HepG2 (cell line): ENCODE data around the gene METTL15. TPM values are rescaled to one million over a fixed set of nuclear protein-coding genes. Genes with fewer than 3 reads are reported as not detected.

Experiments used
- ATF1 ChIP-seq: IDR thresholded peaks from 2 replicates; pipeline ENCODE4 v1.6.1; 2016; ENCODE audit warnings: mild to moderate bottlenecking, control low read depth
- CHD4 ChIP-seq: fragments of 200-600 bp; sonication (generic); IDR thresholded peaks from 2 replicates; pipeline ENCODE4 v1.7.0; 2017; ENCODE audit warnings: mild to moderate bottlenecking, low read length, borderline replicate concordance
- GTF3A ChIP-seq: sonication (generic); formaldehyde crosslinking; conservative IDR thresholded peaks from 2 replicates; pipeline ENCODE4 v1.4.0; 2020; ENCODE audit warnings: mild to moderate bottlenecking, missing genetic modification reagents
- SMAD9 ChIP-seq: sonication (generic); formaldehyde crosslinking; IDR thresholded peaks from 2 replicates; pipeline ENCODE4 v1.5.1; 2020; ENCODE audit warnings: mild to moderate bottlenecking, missing genetic modification reagents
- ZNF382 ChIP-seq: sonication (generic); formaldehyde crosslinking; IDR thresholded peaks from 2 replicates; pipeline ENCODE4 v1.5.0; 2020; ENCODE audit warnings: missing genetic modification reagents, mild to moderate bottlenecking, borderline replicate concordance
- polyA plus RNA-seq, 8 experiments: library from polyadenylated mRNA; depleted of rRNA in 3 of 8; stranded (reverse) in 7 of 8; unstranded in 1 of 8; fragments of >200 nt; fragmentation: Illumina TruSeq in 4 of 8; extraction: Trizol in 4 of 8; gene quantifications; 2 replicates each; pipeline versions ENCODE4 v1.2.1 to v1.2.3, GENCODE V29; 2011 to 2016; ENCODE audit warnings: low read depth in 4 of 8, missing spikeins in 1 of 8, mixed read lengths in 1 of 8; ENCODE audit not compliant: insufficient read depth in 1 of 8
- total RNA-seq, 5 experiments: library from RNA; depleted of rRNA; stranded (reverse); fragments of >200 nt; fragmentation: Illumina TruSeq; extraction: Trizol; gene quantifications; 2 replicates each; pipeline ENCODE4 v1.2.3, GENCODE V29; 2016; ENCODE audit warnings: low read depth in 1 of 5
- TF ChIP-seq, protein P1 (sequence below): sonication (generic); formaldehyde crosslinking; IDR thresholded peaks from 2 replicates; pipeline ENCODE4 v1.8.0; 2022; ENCODE audit warnings: mild to moderate bottlenecking, missing genetic modification reagents
- TF ChIP-seq, protein P2 (sequence below), 2 experiments: sonication (generic) in 1 of 2; formaldehyde crosslinking in 1 of 2; IDR thresholded peaks; 2 replicates each; pipeline versions ENCODE4 v1.6.1 to v1.9.0; 2014 to 2022; ENCODE audit warnings: antibody characterized with exemption in 1 of 2, borderline replicate concordance in 1 of 2, inconsistent platforms in 1 of 2, low read depth in 1 of 2, missing genetic modification reagents in 1 of 2

METTL15 gene
- total and polyA plus RNA-seq, 2 of the 13 experiments (the other 11 are each of a cell fraction or from before 2014, with no cell fraction given): 6.5 to 14.0 TPM

DNA sequence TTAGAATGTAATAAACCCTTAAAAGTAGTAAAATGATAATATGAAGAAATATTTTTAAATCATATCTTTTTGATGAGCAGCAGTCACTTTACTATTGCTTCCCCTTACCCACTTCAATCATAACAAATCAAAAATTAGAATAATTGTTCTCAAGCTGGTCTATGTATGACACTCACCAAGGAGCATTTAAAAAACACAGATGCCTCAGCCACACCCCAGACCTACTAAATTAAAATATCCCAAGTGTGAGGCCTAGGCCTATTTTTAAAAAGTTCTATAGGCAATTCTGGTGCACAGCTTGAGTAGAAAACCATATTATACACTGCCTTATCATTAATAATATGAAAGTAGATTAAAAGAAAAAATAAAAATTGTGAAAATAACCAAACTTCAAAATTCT is 15.4 kb upstream of the METTL15 start (continued):
- TF ChIP-seq, protein P1, sequence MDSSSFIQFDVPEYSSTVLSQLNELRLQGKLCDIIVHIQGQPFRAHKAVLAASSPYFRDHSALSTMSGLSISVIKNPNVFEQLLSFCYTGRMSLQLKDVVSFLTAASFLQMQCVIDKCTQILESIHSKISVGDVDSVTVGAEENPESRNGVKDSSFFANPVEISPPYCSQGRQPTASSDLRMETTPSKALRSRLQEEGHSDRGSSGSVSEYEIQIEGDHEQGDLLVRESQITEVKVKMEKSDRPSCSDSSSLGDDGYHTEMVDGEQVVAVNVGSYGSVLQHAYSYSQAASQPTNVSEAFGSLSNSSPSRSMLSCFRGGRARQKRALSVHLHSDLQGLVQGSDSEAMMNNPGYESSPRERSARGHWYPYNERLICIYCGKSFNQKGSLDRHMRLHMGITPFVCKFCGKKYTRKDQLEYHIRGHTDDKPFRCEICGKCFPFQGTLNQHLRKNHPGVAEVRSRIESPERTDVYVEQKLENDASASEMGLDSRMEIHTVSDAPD: no peak
- no peak for TF ChIP-seq ZNF382
- TF ChIP-seq ATF1 (CRISPR knock-in tag): no peak
- no peak for TF ChIP-seq CHD4
- TF ChIP-seq SMAD9: no peak
- no peak for TF ChIP-seq GTF3A (CRISPR knock-in tag)
- TF ChIP-seq, protein P2, sequence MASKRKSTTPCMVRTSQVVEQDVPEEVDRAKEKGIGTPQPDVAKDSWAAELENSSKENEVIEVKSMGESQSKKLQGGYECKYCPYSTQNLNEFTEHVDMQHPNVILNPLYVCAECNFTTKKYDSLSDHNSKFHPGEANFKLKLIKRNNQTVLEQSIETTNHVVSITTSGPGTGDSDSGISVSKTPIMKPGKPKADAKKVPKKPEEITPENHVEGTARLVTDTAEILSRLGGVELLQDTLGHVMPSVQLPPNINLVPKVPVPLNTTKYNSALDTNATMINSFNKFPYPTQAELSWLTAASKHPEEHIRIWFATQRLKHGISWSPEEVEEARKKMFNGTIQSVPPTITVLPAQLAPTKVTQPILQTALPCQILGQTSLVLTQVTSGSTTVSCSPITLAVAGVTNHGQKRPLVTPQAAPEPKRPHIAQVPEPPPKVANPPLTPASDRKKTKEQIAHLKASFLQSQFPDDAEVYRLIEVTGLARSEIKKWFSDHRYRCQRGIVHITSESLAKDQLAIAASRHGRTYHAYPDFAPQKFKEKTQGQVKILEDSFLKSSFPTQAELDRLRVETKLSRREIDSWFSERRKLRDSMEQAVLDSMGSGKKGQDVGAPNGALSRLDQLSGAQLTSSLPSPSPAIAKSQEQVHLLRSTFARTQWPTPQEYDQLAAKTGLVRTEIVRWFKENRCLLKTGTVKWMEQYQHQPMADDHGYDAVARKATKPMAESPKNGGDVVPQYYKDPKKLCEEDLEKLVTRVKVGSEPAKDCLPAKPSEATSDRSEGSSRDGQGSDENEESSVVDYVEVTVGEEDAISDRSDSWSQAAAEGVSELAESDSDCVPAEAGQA (IDR thresholded peaks at IDR 0.05; ENCODE audit: low read depth): no peak
- TF ChIP-seq, protein P2 (CRISPR knock-in tag; IDR thresholded peaks at IDR 0.05; ENCODE audit: borderline replicate concordance): no peak
- TF ChIP-seq, all 625 proteins: peak for 0
